ENCODE data around the gene PTGFRN.
"Not testable (repeated sequence)": the region's sequence is repeated elsewhere in the genome, so short reads cannot be mapped to it uniquely, and the experiment has no call there.

Gene PTGFRN

DNA sequence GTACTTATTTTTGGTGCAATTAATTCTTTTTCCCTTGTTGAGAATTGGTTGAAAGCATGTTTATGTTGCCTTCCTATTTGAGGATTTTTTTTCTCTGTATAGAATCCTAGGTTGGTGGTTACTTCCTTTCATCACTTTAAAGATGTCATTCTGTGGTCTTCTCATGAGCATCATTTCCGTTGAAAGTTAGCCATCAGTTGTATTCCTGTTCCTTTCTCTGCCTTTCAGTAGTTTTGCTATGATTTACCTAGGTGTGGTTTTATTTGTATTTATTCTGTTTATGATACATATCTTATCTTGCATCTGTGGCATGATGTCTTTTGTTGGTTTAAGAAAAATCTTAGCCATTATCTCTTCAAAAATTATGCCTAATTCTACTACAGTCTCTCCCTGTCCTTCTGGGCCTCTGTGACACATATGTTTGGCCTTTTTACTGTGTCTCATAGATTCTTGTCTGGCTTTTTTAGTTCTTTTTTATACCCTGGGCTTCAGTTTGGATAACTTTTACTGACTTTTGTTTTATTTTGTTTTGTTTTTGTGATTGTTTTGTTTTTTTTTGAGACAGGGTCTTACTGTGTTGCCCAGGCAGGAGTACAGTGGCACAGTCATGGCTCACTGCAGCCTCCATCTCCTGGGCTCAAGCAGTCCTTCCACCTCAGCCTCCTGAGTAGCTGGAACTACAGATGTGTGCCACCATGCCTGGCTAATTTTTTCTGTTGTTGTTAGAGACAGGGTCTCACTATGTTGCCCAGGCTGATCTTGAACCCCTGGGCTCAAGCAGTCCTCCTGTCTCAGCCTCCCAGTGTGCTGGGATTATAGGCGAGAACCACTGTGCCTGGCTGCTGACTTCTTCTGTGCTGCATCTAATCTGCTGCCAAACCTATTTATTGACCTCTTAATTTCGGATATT, 24.1 kb downstream of the PTGFRN start:
- no peak for DNase-seq (ENCODE audit: low read depth)
- TF ChIP-seq, protein P1, sequence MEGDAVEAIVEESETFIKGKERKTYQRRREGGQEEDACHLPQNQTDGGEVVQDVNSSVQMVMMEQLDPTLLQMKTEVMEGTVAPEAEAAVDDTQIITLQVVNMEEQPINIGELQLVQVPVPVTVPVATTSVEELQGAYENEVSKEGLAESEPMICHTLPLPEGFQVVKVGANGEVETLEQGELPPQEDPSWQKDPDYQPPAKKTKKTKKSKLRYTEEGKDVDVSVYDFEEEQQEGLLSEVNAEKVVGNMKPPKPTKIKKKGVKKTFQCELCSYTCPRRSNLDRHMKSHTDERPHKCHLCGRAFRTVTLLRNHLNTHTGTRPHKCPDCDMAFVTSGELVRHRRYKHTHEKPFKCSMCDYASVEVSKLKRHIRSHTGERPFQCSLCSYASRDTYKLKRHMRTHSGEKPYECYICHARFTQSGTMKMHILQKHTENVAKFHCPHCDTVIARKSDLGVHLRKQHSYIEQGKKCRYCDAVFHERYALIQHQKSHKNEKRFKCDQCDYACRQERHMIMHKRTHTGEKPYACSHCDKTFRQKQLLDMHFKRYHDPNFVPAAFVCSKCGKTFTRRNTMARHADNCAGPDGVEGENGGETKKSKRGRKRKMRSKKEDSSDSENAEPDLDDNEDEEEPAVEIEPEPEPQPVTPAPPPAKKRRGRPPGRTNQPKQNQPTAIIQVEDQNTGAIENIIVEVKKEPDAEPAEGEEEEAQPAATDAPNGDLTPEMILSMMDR (IDR thresholded peaks at IDR 0.05; ENCODE audit: low read depth, low read length, missing control alignments) = no peak
- no peak overlapping the region for H3K4me3 ChIP-seq (ENCODE audit: low read depth, low read length)

DNA sequence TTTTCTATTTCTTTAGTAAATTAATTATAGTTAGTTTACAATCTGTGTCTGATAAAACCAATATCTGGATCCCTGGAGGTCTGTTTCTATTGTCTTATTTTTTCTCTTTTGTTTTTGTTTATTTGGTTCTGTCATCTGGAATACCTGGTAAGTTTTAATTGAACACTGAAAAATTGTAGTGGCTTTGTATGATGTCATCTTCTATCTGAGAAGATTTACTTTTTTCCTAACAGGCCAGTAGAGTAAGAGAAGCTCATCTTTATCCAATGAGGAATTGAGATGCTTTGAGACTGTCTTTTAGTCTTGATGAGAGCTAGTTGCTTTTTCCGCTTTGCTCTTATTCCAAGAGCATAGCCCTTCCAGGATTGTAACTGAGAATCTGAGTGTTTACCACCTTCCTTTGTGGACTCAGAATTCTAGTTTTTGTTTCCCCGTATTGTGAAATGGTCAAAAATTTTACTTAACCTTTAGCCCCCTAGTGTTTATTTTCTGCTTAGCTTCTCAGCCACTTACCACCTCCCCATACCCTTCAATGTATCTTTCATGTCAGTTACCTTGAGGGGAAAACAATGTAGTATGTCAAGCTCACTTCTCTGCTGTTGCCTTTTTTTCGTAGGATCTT, 25.0 kb downstream of the PTGFRN start:
- TF ChIP-seq, protein P1 (IDR thresholded peaks at IDR 0.05; ENCODE audit: low read depth, low read length, missing control alignments) = peak; percentile 51
- DNase-seq (ENCODE audit: low read depth) = no peak
- no peak overlapping the region for H3K4me3 ChIP-seq (ENCODE audit: low read depth, low read length)

DNA sequence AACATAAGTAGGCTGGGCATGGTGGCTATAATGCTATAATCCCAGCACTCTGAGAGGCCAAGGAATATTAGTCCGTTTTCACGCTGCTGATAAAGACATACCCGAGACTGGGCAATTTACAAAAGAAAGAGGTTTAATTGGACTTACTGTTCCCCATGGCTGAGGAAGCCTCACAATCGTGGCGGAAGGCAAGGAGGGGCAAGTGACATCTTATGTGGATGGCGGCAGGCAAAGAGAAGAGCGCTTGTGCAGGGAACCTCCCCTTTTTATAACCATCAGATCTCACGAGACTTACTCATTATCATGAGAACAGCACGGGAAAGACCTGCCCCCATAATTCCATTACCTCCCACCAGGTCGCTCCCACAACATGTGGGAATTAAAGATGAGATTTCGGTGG, 28.5 kb downstream of the PTGFRN start:
- DNase-seq (ENCODE audit: low read depth) = no peak
- no peak overlapping the region for H3K4me3 ChIP-seq (ENCODE audit: low read depth, low read length)
- TF ChIP-seq, protein P1 (IDR thresholded peaks at IDR 0.05; ENCODE audit: low read depth, low read length, missing control alignments) = no peak

DNA sequence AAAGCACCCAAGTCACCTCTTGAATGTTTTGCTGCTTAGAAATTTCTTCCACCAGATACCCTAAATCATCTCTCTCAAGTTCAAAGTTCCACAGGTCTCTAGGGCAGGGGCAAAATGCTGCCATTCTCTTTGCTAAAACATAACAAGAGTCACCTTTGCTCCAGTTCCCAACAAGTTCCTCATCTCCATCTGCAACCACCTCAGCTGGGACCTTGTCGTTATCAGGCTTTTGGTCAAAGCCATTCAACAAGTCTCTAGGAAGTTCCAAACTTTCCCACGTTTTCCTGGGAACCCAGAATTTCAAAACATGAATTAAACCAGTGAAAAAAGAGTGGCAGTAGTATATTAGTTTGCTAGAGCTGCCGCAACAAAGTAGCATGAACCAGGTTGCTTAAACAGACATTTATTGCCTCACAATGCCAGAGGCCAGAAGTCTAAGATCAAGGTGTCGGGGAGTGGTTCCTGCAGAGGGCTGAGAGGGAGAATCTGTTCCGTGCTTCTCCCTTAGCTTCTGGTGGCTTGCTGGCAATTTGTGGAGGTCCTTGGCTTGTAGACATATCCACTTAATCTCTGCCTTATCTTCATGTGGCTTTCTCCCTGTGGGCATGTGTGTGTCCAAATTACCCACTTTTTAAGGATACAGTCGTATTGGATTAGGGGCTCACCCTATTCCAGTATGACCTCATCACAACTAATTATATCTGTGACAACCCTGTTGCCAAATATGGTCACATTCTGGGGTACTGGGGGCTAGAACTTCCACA, 30.2 kb downstream of the PTGFRN start:
- H3K4me3 ChIP-seq (ENCODE audit: low read depth, low read length); DNase-seq (ENCODE audit: low read depth): not testable (repeated sequence)

DNA sequence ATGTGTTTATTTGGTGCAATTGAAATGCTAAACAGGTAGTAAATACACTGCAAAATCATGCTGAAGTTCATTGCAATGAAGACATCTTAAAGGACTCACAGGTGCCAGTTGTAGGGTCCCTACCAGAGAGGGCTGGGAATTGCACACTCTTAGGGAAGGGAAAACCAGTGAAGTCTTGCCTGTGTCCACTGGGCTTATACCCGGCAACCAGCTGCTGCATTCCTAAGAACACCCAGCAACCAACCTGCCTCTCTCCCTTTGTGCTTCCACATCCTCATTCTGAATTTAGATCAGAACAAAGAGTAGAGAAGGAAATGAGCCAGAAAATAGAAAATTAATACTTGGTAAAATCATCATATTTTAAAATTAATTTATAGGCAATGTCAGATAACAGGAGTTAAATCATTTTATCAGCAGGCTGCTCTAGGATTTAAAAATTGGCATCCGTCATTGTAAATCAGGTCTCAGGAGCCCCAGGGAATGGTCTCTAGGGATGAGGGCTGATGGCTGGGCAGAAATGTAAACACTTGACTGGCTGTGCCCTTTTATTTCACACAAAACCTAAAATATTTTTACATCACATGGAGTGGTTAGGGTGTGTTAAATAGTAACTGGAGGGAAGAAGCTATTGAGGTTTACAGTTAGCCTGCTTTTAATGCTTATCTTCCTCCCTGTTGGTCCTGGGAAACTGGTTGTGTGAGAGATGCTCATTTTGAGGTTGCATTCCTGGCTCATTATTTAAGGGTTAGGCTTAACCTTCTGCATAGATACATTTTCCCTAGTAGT, 31.3 kb downstream of the PTGFRN start:
- no peak for DNase-seq (ENCODE audit: low read depth)
- H3K4me3 ChIP-seq (ENCODE audit: low read depth, low read length) = no peak overlapping the region
- TF ChIP-seq, protein P1 (IDR thresholded peaks at IDR 0.05; ENCODE audit: low read depth, low read length, missing control alignments) = no peak

DNA sequence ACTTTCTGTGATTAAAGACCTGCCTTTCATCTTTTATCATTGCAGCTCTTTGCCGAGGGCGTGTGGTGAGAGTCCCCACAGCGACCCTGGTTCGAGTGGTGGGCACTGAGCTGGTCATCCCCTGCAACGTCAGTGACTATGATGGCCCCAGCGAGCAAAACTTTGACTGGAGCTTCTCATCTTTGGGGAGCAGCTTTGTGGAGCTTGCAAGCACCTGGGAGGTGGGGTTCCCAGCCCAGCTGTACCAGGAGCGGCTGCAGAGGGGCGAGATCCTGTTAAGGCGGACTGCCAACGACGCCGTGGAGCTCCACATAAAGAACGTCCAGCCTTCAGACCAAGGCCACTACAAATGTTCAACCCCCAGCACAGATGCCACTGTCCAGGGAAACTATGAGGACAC, 32.0 kb downstream of the PTGFRN start:
- no peak for DNase-seq (ENCODE audit: low read depth)
- H3K4me3 ChIP-seq (ENCODE audit: low read depth, low read length) = no peak overlapping the region
- TF ChIP-seq, protein P1 (IDR thresholded peaks at IDR 0.05; ENCODE audit: low read depth, low read length, missing control alignments) = no peak
